Pancreas (tissue), 10 donors: ENCODE data around the gene PRDM16. TPM values are rescaled to one million over a fixed set of nuclear protein-coding genes. Genes with fewer than 3 reads are reported as not detected.

Experiments
- ATAC-seq, 4 donors: fragments of 200-7000 bp; cut with Tn5 transposase; one replicate each; pipeline versions ENCODE4 v1.8.0 to v1.9.1; 2020; ENCODE audit warnings: mild to moderate bottlenecking in 4 of 4, moderate library complexity in 4 of 4
- DNase-seq, 6 donors: peaks; one replicate each; pipeline ENCODE4 v3.0.0-alpha.2; 2020
- FAIRE-seq: peaks from 2 replicates; lab custom pipeline; 2012; peaks lifted over from hg19 to GRCh38; lab: Jason Lieb, UNC
- H3K27ac ChIP-seq, 4 donors: fragments of 200-600 bp; sonication (generic); 1 replicate in 3 of 4; 2 replicates in 1 of 4; pipeline versions ENCODE4 v1.5.0 to v1.8.0; 2020
- H3K27me3 ChIP-seq, 4 donors: fragments of 200-600 bp; one replicate each; pipeline ENCODE4 v1.8.0; 2021
- H3K36me3 ChIP-seq, 3 donors: fragments of 200-600 bp; sonication (generic) in 1 of 3; one replicate each; pipeline versions ENCODE4 v1.5.0 to v1.8.0; 2020 to 2021
- H3K4me1 ChIP-seq, 3 donors: fragments of 200-600 bp; one replicate each; pipeline ENCODE4 v1.8.0; 2021
- H3K4me3 ChIP-seq, 4 donors: fragments of 200-600 bp; sonication (generic) in 2 of 4; one replicate each; pipeline versions ENCODE4 v1.5.0 to v1.8.0; 2020 to 2021
- H3K9me3 ChIP-seq, 4 donors: fragments of 200-600 bp; one replicate each; pipeline ENCODE4 v1.8.0; 2021
- WGBS, 2 donors: extraction: QIAGEN DNeasy Blood & Tissue Kit; methylation state at CpG; one replicate each; pipeline ENCODE4 v1.1.7; 2013; 5-methylcytosine and 5-hydroxymethylcytosine counted together
- intact Hi-C, 3 donors: fragments of 100-400 bp; cut with DNase I; formaldehyde crosslinking; loops; one replicate each; pipeline versions ENCODE4 v1.11.1 to v1.14.2; 2022
- polyA plus RNA-seq, 2 donors: library from polyadenylated mRNA; stranded (reverse); fragments of 200-250 nt; gene quantifications; one replicate each; pipeline ENCODE4 v1.2.3, GENCODE V29; 2013
- total RNA-seq, 6 donors: library from RNA; stranded (reverse); fragmentation: NEBNext Ultra II Directional in 4 of 6; extraction: Animal tissue kit (Norgen Biotek cat#: 25700) in 4 of 6; gene quantifications; one replicate each; pipeline versions ENCODE4 v1.2.1 to v1.2.4, GENCODE V29; 2021 to 2023
- TF ChIP-seq, protein P1 (sequence below), 4 donors: fragments of 200-600 bp; sonication (generic) in 3 of 4; IDR thresholded peaks; one replicate each; pipeline versions ENCODE4 v1.5.0 to v1.8.0; 2021; ENCODE audit warnings: antibody characterized with exemption in 4 of 4
- donor health status: healthy with polysubstance abuse.
- donor health status: DM: no; HTN: no; CAD: no; lungs with moderate emphysema.
- donor health status: DM: no; HTN: no; CAD: no.
- donor health status: control.
- donor health status: control.
- donor health status: Bipolar disorder and iron deficiency.
- donor health status: DM: yes; HTN: yes; CAD: no.
- donor health status: DM: no; HTN: no; CAD: no.
- donor health status: DM: no; HTN: no; CAD: no.
- donor health status: DM: yes; HTN: yes; CAD: no.

The PRDM16 gene
- total and polyA plus RNA-seq, 8 donors, result 6.6 to 19.2 (median 14.9) TPM

DNA sequence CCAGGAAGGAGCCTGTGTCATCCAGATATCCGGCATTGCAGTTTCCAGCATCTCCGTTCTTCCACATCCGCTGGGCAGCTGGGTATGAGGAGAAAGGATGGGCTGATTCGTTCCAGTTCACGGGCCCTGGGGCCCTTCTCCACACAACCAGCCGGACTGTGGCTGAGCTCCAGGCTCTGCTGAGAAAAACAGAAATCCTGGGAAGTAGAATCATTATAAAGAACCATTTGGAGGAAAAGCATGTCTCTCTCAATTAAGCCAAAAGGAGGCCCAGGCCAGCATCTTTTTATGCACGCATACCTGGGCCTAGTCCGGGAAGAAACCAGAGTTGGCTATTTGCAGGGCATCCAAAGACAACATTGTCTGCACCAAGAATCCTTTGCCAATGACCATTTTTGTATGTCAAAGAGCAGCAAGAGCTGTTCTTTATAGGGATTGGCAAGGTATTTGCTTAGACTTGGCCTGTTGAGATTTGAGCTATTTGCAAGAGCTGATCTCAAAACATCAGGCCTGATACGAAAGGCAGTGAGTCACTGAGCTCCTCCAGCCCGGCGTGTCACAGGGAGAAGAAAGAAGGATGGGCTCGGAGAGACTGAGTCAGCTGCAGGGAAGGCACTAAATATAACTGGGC is 300.6 kb downstream of the PRDM16 start:
- H3K27me3 ChIP-seq, result no peaks in the 10 kb centered on the region
- H3K4me1 ChIP-seq, result no peaks in the 10 kb centered on the region
- no peaks in the 10 kb centered on the region for H3K9me3 ChIP-seq
- FAIRE-seq, result no peak
- intact Hi-C loops, result no loop called here
- 86 to 90% methylated on average over 12 of the region's 12 CpGs for WGBS, 2 donors
- peak in 3 of 4 donors; percentile 32 to 44 (median 39) for ATAC-seq
- no peak overlapping the region for H3K4me3 ChIP-seq
- no peak overlapping the region for H3K27ac ChIP-seq
- TF ChIP-seq, protein P1, sequence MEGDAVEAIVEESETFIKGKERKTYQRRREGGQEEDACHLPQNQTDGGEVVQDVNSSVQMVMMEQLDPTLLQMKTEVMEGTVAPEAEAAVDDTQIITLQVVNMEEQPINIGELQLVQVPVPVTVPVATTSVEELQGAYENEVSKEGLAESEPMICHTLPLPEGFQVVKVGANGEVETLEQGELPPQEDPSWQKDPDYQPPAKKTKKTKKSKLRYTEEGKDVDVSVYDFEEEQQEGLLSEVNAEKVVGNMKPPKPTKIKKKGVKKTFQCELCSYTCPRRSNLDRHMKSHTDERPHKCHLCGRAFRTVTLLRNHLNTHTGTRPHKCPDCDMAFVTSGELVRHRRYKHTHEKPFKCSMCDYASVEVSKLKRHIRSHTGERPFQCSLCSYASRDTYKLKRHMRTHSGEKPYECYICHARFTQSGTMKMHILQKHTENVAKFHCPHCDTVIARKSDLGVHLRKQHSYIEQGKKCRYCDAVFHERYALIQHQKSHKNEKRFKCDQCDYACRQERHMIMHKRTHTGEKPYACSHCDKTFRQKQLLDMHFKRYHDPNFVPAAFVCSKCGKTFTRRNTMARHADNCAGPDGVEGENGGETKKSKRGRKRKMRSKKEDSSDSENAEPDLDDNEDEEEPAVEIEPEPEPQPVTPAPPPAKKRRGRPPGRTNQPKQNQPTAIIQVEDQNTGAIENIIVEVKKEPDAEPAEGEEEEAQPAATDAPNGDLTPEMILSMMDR (IDR thresholded peaks at IDR 0.05), result no peak
- H3K36me3 ChIP-seq, result no peaks in the 10 kb centered on the region
- no peak for DNase-seq

DNA sequence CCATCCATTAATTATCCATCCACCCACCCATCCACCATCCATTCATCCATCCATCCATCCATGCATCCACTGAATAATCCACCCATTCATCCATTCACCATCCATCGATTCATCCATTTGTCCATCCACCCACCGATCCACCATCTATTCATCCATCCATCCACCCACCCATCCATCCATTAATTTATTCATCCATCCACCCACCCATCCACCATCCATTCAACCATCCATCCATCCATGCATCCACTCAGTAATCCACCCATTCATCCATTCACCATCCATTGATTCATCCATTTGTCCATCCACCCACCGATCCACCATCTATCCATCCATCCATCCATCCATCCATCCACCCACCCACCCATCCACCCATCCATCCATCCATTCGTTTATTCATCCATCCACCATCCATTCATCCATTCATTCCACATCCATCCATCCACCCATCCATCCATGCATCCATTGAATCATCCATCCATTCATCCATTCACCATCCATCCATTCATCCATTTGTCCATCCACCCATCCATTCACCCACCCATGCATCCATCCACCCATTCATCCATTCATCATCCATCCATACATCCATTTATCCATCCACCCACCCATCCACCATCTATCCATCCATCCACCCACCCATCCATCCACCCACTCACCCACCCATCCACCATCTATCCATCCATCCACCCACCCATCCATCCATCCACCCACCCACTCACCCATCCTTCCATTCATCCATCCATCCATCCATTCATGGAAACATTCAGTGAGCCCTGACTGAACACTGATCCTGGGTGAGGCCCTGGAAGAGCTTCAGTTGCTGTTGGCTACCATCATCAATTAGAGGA is 302.1 kb downstream of the PRDM16 start:
- Histone ChIP-seq H3K27ac (no peak overlapping the region), H3K27me3 (no peaks in the 10 kb centered on the region), H3K4me3 (no peak overlapping the region), H3K4me1 (no peaks in the 10 kb centered on the region), H3K9me3 (no peaks in the 10 kb centered on the region), H3K36me3 (no peaks in the 10 kb centered on the region)
- 84 to 92% methylated on average over 4 of the region's 4 CpGs for WGBS, 2 donors
- no peak for DNase-seq
- no peak for ATAC-seq
- FAIRE-seq, result no peak
- intact Hi-C loops, result no loop called here
- TF ChIP-seq, protein P1 (IDR thresholded peaks at IDR 0.05), result no peak

DNA sequence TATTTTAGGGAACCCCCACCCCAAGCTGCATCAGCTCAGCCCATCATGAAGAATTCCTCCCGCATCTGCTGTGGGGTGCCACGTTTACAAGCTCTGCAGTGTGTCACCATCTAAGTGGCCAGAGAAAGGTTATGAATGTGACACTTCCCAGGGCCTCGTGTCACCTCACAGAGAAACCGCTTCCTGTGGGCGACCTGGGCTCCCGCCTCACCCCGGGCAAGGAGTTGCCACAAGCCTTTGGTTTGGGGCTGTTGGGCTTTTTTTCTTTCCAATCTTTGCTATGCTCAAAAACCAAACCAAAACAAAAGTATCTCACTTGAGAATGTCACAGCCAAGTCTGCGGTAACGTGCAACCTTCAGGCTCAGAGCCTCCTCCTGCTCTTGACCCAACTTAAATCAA is 303.3 kb downstream of the PRDM16 start:
- Histone ChIP-seq H3K9me3 (no peaks in the 10 kb centered on the region), H3K4me1 (no peaks in the 10 kb centered on the region), H3K27me3 (no peaks in the 10 kb centered on the region), H3K36me3 (no peaks in the 10 kb centered on the region), H3K4me3 (no peak overlapping the region), H3K27ac (no peak overlapping the region)
- TF ChIP-seq, protein P1 (IDR thresholded peaks at IDR 0.05), result no peak
- FAIRE-seq, result no peak
- DNase-seq, result no peak
- intact Hi-C loops, result no loop called here
- WGBS, 2 donors, result 79 to 87% methylated on average over 9 of the region's 9 CpGs
- ATAC-seq, result no peak

DNA sequence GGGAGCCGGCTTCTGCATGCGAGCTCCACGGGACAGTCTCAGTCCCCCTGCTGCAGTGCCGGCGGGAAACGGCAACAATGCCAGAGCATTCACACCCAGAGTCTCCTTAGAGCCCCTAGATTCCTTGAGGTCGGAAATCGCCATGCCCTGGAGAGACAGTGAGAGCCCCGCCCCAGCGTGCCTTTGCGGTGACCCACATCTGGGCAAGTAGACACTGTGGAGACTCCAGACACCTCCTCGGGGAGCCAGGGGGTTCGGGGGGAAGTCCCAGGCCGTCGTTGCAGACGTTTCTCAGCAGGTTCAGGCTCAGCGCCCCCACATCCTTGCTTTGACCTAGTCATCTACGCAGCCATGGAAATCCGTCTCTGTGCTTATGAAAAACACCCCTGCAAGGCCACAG is 304.2 kb downstream of the PRDM16 start:
- ATAC-seq (no peak), FAIRE-seq (no peak), DNase-seq (no peak)
- no peak overlapping the region for H3K27ac ChIP-seq
- 88 to 91% methylated on average over 19 of the region's 19 CpGs for WGBS, 2 donors
- no peaks in the 10 kb centered on the region for H3K9me3 ChIP-seq
- H3K36me3 ChIP-seq, result no peaks in the 10 kb centered on the region
- no peaks in the 10 kb centered on the region for H3K27me3 ChIP-seq
- no peaks in the 10 kb centered on the region for H3K4me1 ChIP-seq
- H3K4me3 ChIP-seq, result no peak overlapping the region
- TF ChIP-seq, protein P1 (IDR thresholded peaks at IDR 0.05), result no peak
- intact Hi-C loops, result no loop called here
